ENCODE measurements around the gene BAIAP3.
A peak's percentile ranks its signal among the peaks of the same experiment; 100 is the strongest.

Gene BAIAP3

GRCh38 chr16:1299012-1299867 lies 34.2 kb upstream of the BAIAP3 start:
- FAIRE-seq (no peak), DNase-seq (ENCODE audit: insufficient read length, low spot score) (no peak)

DNA sequence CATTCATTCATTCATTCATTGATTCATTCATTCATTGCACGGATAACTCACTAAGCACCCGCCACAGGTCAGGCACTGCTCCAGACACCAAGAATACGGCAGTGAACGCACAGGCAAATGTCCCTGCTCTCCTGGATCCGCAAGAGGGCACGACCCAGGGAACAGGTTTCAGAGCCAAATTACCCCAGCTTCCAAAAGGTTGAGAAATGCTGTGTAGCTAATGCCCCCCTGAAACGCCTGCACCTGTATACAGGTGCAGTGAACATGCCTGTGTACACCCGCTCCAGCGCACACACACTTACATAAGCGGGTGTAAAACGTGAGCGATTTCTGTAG lies 33.6 kb upstream of the BAIAP3 start:
- FAIRE-seq: no peak
- DNase-seq (ENCODE audit: insufficient read length, low spot score): no peak

DNA sequence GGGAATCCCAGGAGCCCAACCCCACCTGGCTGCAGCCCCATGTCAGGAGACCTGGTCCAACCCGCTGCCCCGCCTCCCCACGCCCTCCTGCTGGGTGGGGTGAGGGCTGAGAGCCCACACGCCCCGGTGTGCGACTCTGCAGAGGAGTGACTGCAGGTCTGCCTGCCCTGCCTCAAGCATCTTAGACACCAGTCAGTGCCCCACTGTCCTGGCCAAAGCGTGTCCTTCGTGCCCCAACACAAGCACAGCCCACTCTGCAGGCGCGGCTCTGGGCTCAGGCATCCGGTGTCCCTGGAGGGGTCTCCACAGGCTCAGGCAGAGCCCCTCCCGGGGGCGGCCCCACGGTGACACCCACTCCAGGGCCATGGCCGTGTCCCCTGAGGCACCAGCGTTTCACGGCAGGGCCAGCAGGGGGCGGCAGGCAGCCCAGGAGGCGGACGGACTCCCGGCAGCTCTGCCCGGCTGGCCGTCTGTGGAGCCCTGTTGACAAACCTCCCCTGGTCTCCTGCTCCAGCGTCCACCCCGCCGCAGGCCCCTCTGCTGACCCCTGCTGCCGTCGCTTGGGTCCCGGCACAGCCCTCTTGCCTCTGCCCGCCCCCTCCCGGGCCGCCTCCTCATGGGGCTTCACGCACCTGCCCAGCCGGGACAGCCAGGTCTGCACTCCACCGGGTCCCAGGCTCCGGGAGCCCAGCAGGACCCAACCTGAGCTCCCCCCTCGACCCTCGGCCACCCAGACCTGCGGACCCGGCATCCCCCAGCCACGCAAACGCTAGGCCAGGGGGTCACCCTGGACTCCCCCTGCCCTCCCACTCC lies 32.6 kb upstream of the BAIAP3 start:
- FAIRE-seq (no peak), DNase-seq (ENCODE audit: insufficient read length, low spot score) (peak; percentile 89)

DNA sequence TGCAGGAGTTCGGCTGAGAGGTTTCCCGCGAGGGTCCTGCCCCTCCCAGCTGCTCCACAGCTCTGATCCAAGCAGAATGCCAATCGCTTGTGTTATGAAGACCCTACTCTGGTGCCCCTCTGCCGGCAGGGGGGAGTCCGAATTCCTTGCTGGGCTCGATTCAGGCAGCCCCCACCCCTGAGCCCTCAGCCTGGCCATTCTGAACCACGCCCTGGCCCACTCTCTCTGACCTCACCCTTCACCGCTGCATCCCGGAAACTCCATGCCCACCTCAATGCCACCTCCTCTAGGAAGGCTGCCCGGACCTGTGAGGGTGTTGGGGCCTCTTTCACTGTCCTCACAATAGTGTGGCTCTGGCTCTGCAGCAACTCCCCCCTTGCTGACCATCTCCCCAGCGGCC lies 31.9 kb upstream of the BAIAP3 start:
- FAIRE-seq (no peak), DNase-seq (ENCODE audit: insufficient read length, low spot score) (no peak)

DNA sequence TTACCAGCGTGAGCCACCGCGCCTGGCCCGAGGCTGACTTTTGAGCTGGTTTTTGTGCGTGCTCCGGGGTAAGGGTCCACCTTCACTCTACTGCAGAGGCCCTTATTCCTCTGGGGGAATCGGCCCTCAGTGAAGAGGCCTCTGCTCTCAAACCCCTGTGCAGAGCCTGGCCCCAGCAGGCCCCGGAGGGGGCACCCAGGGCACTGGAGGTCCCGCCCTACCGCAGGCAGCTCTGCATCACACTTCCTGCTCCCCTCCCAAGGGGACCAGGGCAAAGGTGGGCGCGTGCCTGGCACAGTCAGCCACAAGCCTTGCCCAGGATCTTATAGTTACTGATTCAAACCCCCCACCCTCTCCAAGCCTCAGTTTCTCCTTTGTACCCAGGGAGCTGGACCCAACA lies 27.6 kb upstream of the BAIAP3 start:
- DNase-seq (ENCODE audit: insufficient read length, low spot score): no peak
- FAIRE-seq: no peak

- FAIRE-seq (no peak), DNase-seq (ENCODE audit: insufficient read length, low spot score) (no peak)
These were observed 27.1 kb upstream of the BAIAP3 start for GRCh38 chr16:1306334-1306733.

DNA sequence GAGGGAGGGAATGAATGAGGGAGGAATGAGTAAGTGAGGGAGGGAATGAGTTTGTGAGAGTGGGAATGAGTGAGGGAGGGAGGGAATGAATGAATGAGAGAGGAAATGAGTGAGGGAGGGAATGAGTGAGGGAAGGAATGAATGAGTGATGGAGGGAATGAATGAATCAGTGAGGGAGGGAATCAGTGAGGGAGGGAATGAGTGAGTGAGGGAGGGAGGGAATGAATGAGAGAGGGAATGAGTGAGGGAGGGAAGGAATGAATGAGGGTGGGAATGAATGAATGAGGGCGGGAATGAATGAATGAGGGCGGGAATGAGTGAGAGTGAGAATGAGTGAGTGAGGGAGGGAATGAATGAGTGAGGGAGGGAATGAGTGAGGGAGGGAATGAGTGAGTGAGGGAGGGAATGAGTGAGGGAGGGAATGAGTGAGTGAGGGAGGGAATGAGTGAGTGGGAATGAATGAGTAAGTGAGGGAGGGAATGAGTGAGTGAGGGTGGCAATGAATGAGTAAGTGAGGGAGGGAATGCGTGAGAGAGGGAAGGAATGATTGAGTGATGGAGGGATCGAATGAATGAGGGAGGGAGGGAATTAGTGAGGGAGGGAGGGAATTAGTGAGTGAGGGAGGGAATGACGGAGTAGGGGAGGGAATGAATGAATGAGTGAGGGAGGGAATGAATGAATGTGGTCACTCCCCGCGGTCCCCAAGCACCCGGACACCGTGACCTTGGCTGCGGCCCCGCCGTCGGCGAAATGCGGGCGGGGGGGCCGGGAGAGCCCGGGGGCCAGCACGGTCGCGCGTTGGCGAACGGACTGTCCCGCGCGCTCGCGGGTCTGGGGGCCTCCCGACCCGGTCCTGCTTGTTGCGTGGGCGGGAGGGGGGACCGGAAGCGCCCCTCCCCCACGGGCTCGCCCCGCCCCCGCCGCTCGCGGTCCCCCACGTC lies 25.1 kb upstream of the BAIAP3 start:
- no peak for DNase-seq (ENCODE audit: insufficient read length, low spot score)
- FAIRE-seq: peak; percentile 57

DNA sequence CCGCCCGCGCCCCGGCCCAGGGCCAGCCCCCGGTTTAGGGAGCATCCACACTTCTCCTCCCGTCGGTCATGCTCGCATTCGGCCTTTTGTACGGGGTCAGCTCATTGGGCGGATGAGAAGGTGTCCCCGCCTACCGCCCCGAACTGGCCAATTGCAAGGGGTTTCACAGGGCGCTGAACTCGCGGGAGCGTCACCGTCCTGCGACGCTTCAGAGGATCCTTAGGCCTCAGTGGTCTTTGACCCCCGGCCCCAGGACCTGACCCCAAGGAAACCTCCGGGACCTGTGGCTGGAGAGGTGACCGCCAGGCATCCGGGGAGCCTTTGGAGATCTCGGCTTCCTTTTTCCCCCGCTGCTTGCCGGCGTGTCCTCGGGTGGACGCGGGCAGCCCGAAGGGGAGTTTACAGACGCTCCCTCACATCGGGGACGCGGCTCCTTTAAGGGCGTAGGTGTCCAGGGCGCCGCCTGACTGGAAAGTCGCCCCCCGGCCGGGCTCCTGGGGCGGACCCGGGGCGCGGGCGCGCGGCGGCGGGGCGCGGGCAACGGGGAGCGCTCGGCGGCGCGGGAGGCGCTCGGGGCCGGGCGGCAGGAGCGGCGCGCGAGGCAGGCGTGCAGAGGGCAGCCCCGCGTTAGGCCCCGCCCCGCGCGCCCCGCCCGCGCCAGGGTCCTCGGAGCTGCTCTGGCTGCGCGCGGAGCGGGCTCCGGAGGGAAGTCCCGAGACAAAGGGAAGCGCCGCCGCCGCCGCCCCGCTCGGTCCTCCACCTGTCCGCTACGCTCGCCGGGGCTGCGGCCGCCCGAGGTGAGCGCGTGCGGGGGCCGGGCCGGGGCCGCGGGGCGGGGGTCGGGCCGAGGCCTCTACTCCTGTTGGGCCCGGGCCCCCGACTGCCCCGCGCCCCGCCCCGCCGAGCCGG lies 24.2 kb upstream of the BAIAP3 start, which contains the start of gene UBE2I:
Gene UBE2I (plus strand): TSS at position 660 of the 909 bp plus-strand sequence. CDS start 4,395 bp downstream, outside the sequence.
- peak; percentile 100 for FAIRE-seq

GRCh38 chr16:1309888-1310831 lies 23.3 kb upstream of the BAIAP3 start:
- DNase-seq (ENCODE audit: insufficient read length, low spot score) (peak; percentile 60), FAIRE-seq (no peak)

More for the DNA sequence above, 24.2 kb upstream of the BAIAP3 start, which contains the start of gene UBE2I:
- DNase-seq (ENCODE audit: insufficient read length, low spot score): peak; percentile 96

- peak; percentile 91 for FAIRE-seq
- DNase-seq (ENCODE audit: insufficient read length, low spot score): peak; percentile 63
These were observed 22.6 kb upstream of the BAIAP3 start for GRCh38 chr16:1310832-1311200.

DNA sequence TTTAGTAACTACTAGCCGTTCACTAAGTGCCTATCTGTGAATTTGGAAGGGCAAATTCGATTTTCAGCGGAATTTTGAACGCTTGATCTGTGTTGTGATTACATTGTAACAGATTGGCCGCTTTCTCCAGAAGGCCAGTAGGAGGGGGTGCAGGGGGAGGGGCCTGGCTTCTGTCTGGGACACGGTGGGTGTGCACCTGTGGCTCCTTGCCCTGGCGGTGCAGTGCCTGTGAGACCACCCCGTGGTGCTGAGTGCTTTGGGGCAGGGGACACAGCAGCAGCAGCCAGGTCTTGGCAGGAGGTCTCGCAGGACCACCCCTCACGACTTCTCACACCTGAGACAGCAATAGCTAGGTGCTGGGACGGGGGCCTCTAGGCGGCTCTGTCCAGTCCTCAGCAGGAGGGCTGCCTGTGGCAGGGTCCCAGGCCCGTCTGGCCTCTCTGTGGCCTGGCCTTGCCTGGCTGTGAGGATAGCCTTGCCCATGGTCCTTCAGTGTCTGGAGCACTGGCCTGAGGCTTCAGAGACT lies 22.2 kb upstream of the BAIAP3 start:
- FAIRE-seq (no peak), DNase-seq (ENCODE audit: insufficient read length, low spot score) (no peak)

- no peak for FAIRE-seq
- DNase-seq (ENCODE audit: insufficient read length, low spot score): no peak
These were observed 21.5 kb upstream of the BAIAP3 start for GRCh38 chr16:1311738-1312466.

DNA sequence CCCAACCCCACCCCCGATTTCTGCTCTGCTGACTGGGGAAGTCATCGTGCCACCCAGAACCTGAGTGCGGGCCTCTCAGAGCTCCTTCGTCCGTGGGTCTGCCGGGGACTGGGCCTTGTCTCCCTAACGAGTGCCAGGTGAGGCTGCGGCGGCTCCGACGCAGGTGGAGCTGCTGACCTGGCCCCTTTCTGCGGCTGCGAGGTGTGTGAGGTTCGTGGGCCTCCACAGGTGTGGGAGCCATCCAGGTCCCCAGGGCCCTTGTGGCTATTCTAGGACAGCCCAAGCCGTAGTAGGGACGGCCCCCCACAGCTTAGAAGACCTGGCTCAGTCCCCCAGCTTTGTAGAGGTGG lies 21.0 kb upstream of the BAIAP3 start:
- DNase-seq (ENCODE audit: insufficient read length, low spot score) (no peak), FAIRE-seq (no peak)

- FAIRE-seq (no peak), DNase-seq (ENCODE audit: insufficient read length, low spot score) (no peak)
These were observed 20.5 kb upstream of the BAIAP3 start for GRCh38 chr16:1312903-1313302.

- no peak for DNase-seq (ENCODE audit: insufficient read length, low spot score)
- no peak for FAIRE-seq
These were observed 19.6 kb upstream of the BAIAP3 start for GRCh38 chr16:1313721-1314369.

GRCh38 chr16:1314399-1315068 lies 18.9 kb upstream of the BAIAP3 start:
- FAIRE-seq (no peak), DNase-seq (ENCODE audit: insufficient read length, low spot score) (no peak)
